HCT116 (cell line): ENCODE measurements around the gene PAPPA2. TPM values are rescaled to one million over a fixed set of nuclear protein-coding genes. Genes with fewer than 3 reads are reported as not detected.

Experiments
- ATAC-seq: fragments of 200-7000 bp; cut with Tn5 transposase; 2 replicates; pipeline ENCODE4 v1.9.1; 2020; ENCODE audit warnings: mild to moderate bottlenecking, moderate library complexity
- BruUV-seq: library from RNA; stranded (reverse); fragments of 400-500 nt; replicated peaks from 2 replicates; lab custom pipeline; 2021; lab: Mats Ljungman, UMichigan
- CTCF ChIA-PET: fragments of 300-600 bp; sonication (Branson Sonifier 250); formaldehyde crosslinking; loops from one replicate; lab custom pipeline; 2021; ENCODE audit warnings: antibody characterized with exemption; lab: Charles Lee
- POLR2A ChIA-PET: fragments of 300-600, 350-600 bp; sonication (Branson Sonifier 250); formaldehyde crosslinking; loops from one replicate; lab custom pipeline; 2021; ENCODE audit warnings: antibody characterized with exemption; lab: Charles Lee
- RAD21 ChIA-PET, 2 experiments: fragments of 300-600 bp; sonication (Branson Sonifier 250); formaldehyde crosslinking; loops; one replicate each; lab custom pipeline; 2023; ENCODE audit warnings: low total read pairs in 2 of 2; ENCODE audit not compliant: uncharacterized antibody in 2 of 2, unreplicated experiment in 2 of 2, low non-redundant PET in 1 of 2; lab: Charles Lee
- DNase-seq: peaks from one replicate; pipeline ENCODE4 v3.0.0-alpha.2; 2010; ENCODE audit warnings: low read depth, low spot score
- H2AFZ ChIP-seq: fragments of 200-600 bp; shearing (Covaris generic), sonication (generic); 2 replicates; pipeline ENCODE4 v1.6.1; 2017; ENCODE audit warnings: low read depth, mixed run types, mixed read lengths, antibody characterized with exemption, low read length; ENCODE audit not compliant: poor library complexity, severe bottlenecking
- H3K27ac ChIP-seq: 2 replicates; pipeline ENCODE4 v1.5.1; 2012; ENCODE audit warnings: low read depth, low read length
- H3K27me3 ChIP-seq: fragments of 200-600 bp; sonication (generic); 2 replicates; pipeline ENCODE4 v1.6.1; 2016; ENCODE audit warnings: mixed run types, low read length, mixed read lengths; ENCODE audit not compliant: insufficient read depth
- H3K36me3 ChIP-seq, 2 experiments: fragments of 200-500 bp in 1 of 2; fragments of 200-600 bp in 1 of 2; sonication (Bioruptor generic) in 1 of 2; sonication (generic) in 1 of 2; 2 replicates each; pipeline versions ENCODE4 v1.5.1 to v1.6.1; 2014 to 2016; ENCODE audit warnings: low read length in 2 of 2, inconsistent platforms in 1 of 2, mixed read lengths in 1 of 2, mixed run types in 1 of 2; ENCODE audit not compliant: insufficient read depth in 2 of 2, control insufficient read depth in 1 of 2
- H3K4me1 ChIP-seq, 2 experiments: fragments of 200-600 bp in 1 of 2; sonication (generic) in 1 of 2; 2 replicates each; pipeline versions ENCODE4 v1.5.1 to v1.6.1; 2012 to 2017; ENCODE audit warnings: low read length in 2 of 2, inconsistent platforms in 1 of 2, mild to moderate bottlenecking in 1 of 2, mixed read lengths in 1 of 2, mixed run types in 1 of 2, moderate library complexity in 1 of 2; ENCODE audit not compliant: insufficient read depth in 2 of 2, control insufficient read depth in 1 of 2
- H3K4me2 ChIP-seq: fragments of 200-600 bp; sonication (generic); 2 replicates; pipeline ENCODE4 v1.6.1; 2017; ENCODE audit warnings: mixed run types, low read length, mixed read lengths
- H3K4me3 ChIP-seq, 2 experiments: fragments of 200-600 bp in 1 of 2; sonication (generic) in 1 of 2; replicated peaks in 1 of 2; 2 replicates each; pipeline ENCODE4 v1.5.1; 2011 to 2016; ENCODE audit warnings: low read length in 2 of 2, control low read depth in 1 of 2, low read depth in 1 of 2, mild to moderate bottlenecking in 1 of 2, mixed read lengths in 1 of 2, mixed run types in 1 of 2
- H3K79me2 ChIP-seq: fragments of 200-600 bp; sonication (generic); 2 replicates; pipeline ENCODE4 v1.6.1; 2017; ENCODE audit warnings: mild to moderate bottlenecking, mixed run types, low read length, moderate library complexity, mixed read lengths; ENCODE audit not compliant: insufficient read depth
- H3K9ac ChIP-seq: fragments of 200-600 bp; sonication (generic); 2 replicates; pipeline ENCODE4 v1.6.1; 2016; ENCODE audit warnings: low read length, mixed read lengths
- H3K9me2 ChIP-seq: fragments of 200-600 bp; sonication (generic), shearing (Covaris generic); 2 replicates; pipeline ENCODE4 v1.6.1; 2017; ENCODE audit warnings: mixed run types, mild to moderate bottlenecking, moderate library complexity; ENCODE audit not compliant: insufficient read depth
- H3K9me3 ChIP-seq, 2 experiments: fragments of 200-500 bp in 1 of 2; fragments of 200-600 bp in 1 of 2; sonication (Bioruptor generic) in 1 of 2; sonication (generic) in 1 of 2; 2 replicates each; pipeline ENCODE4 v1.6.1; 2014 to 2017; ENCODE audit warnings: low read length in 2 of 2, mixed read lengths in 2 of 2, inconsistent platforms in 1 of 2, low read depth in 1 of 2, mild to moderate bottlenecking in 1 of 2, mixed run types in 1 of 2, moderate library complexity in 1 of 2; ENCODE audit not compliant: control insufficient read depth in 1 of 2, insufficient read depth in 1 of 2
- H4K20me1 ChIP-seq: fragments of 200-600 bp; sonication (generic), shearing (Covaris generic); 2 replicates; pipeline ENCODE4 v1.6.1; 2017; ENCODE audit warnings: mixed run types, mild to moderate bottlenecking, moderate library complexity; ENCODE audit not compliant: insufficient read depth
- ATF3 ChIP-seq: IDR thresholded peaks from 2 replicates; pipeline ENCODE4 v1.6.1; 2012
- CBX3 ChIP-seq: IDR thresholded peaks from 2 replicates; pipeline ENCODE4 v1.6.1; 2012; ENCODE audit warnings: low read depth
- CEBPB ChIP-seq: IDR thresholded peaks from 2 replicates; pipeline ENCODE4 v1.6.1; 2012; ENCODE audit warnings: low read depth
- ELF1 ChIP-seq: IDR thresholded peaks from 2 replicates; pipeline ENCODE4 v1.6.1; 2012; ENCODE audit warnings: low read depth, borderline replicate concordance
- EZH2 ChIP-seq: fragments of 200-600 bp; sonication (generic); IDR thresholded peaks from 2 replicates; pipeline ENCODE4 v1.6.1; 2017; ENCODE audit warnings: antibody characterized with exemption, mixed run types
- EZH2phosphoT487 ChIP-seq: fragments of 200-600 bp; IDR thresholded peaks from 2 replicates; pipeline ENCODE4 v1.6.1; 2018; ENCODE audit warnings: antibody characterized with exemption, borderline replicate concordance
- FOSL1 ChIP-seq: IDR thresholded peaks from 2 replicates; pipeline ENCODE4 v1.6.1; 2012; ENCODE audit warnings: low read depth
- POLR2A ChIP-seq: IDR thresholded peaks from 2 replicates; pipeline ENCODE4 v1.7.0; 2011; ENCODE audit warnings: borderline replicate concordance; ENCODE audit not compliant: insufficient read depth, insufficient read length; ENCODE audit errors: extremely low read depth
- POLR2AphosphoS5 ChIP-seq: IDR thresholded peaks from 2 replicates; pipeline ENCODE4 v1.6.1; 2011; ENCODE audit warnings: mild to moderate bottlenecking, low read depth, low read length, moderate library complexity
- SIN3A ChIP-seq: IDR thresholded peaks from 2 replicates; pipeline ENCODE4 v1.6.1; 2012; ENCODE audit warnings: low read depth
- SRF ChIP-seq: IDR thresholded peaks from 2 replicates; pipeline ENCODE4 v1.6.1; 2012; ENCODE audit warnings: low read depth
- ZNF274 ChIP-seq: fragments of 200-500 bp; sonication (Bioruptor generic); IDR thresholded peaks from 2 replicates; pipeline ENCODE4 v1.6.1; 2014; ENCODE audit warnings: mild to moderate bottlenecking, low read depth, low read length, inconsistent platforms
- intact Hi-C: fragments of 100-400 bp; cut with micrococcal nuclease; formaldehyde crosslinking; loops from 2 replicates; pipeline ENCODE4 v1.10.0; 2022
- total RNA-seq: library from RNA; stranded (reverse); gene quantifications from one replicate; pipeline ENCODE4 v1.2.1, GENCODE V29; 2021; ENCODE audit not compliant: unreplicated experiment
- TF ChIP-seq, protein P1 (sequence below): IDR thresholded peaks from 2 replicates; pipeline ENCODE4 v1.6.1; 2012
- TF ChIP-seq, protein P2 (sequence below): IDR thresholded peaks from 2 replicates; pipeline ENCODE4 v1.6.1; 2012; ENCODE audit warnings: low read depth

The PAPPA2 gene
- total RNA-seq, 1 experiment from 2014 or later: not detected

GRCh38 chr1:176602388-176603004 lies 139.5 kb downstream of the PAPPA2 start (continued):
- no peak for TF ChIP-seq EZH2phosphoT487
- no peak for TF ChIP-seq EZH2
- no peak for TF ChIP-seq ZNF274
- TF ChIP-seq CBX3: no peak
- TF ChIP-seq ELF1: no peak
- TF ChIP-seq, all 23 proteins: peak for 0

GRCh38 chr1:176603696-176604095 lies 140.7 kb downstream of the PAPPA2 start:
- Histone ChIP-seq H3K4me1 (no peaks in the 10 kb centered on the region), H3K36me3 (no peaks in the 10 kb centered on the region), H3K4me2 (no peak overlapping the region), H3K9me3 (no peaks in the 10 kb centered on the region), H4K20me1 (no peaks in the 10 kb centered on the region), H3K27me3 (peaks cover 19% of the 10 kb centered on the region; the same call in 1 of the 2 replicates), H3K27ac (no peak overlapping the region), H3K79me2 (no peaks in the 10 kb centered on the region), H3K4me3 (no peak overlapping the region), H3K9me2 (no peaks in the 10 kb centered on the region), H2AFZ (no peak overlapping the region), H3K9ac (no peak overlapping the region)
- intact Hi-C loops: no loop called here
- no TSS peak for BruUV-seq
- DNase-seq: no peak
- ChIA-PET POLR2A (no interaction called here), CTCF (no interaction called here), RAD21 (no interaction called here)
- no peak for TF ChIP-seq POLR2A
- no peak for TF ChIP-seq SRF
- TF ChIP-seq CEBPB: no peak
- TF ChIP-seq POLR2AphosphoS5: no peak
- no peak for TF ChIP-seq FOSL1
- TF ChIP-seq, protein P1, sequence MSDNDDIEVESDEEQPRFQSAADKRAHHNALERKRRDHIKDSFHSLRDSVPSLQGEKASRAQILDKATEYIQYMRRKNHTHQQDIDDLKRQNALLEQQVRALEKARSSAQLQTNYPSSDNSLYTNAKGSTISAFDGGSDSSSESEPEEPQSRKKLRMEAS: no peak
- no peak for TF ChIP-seq CBX3
- no peak for TF ChIP-seq EZH2
- no peak for TF ChIP-seq ZNF274
- no peak for TF ChIP-seq ELF1
- TF ChIP-seq ATF3: no peak
- TF ChIP-seq, protein P2, sequence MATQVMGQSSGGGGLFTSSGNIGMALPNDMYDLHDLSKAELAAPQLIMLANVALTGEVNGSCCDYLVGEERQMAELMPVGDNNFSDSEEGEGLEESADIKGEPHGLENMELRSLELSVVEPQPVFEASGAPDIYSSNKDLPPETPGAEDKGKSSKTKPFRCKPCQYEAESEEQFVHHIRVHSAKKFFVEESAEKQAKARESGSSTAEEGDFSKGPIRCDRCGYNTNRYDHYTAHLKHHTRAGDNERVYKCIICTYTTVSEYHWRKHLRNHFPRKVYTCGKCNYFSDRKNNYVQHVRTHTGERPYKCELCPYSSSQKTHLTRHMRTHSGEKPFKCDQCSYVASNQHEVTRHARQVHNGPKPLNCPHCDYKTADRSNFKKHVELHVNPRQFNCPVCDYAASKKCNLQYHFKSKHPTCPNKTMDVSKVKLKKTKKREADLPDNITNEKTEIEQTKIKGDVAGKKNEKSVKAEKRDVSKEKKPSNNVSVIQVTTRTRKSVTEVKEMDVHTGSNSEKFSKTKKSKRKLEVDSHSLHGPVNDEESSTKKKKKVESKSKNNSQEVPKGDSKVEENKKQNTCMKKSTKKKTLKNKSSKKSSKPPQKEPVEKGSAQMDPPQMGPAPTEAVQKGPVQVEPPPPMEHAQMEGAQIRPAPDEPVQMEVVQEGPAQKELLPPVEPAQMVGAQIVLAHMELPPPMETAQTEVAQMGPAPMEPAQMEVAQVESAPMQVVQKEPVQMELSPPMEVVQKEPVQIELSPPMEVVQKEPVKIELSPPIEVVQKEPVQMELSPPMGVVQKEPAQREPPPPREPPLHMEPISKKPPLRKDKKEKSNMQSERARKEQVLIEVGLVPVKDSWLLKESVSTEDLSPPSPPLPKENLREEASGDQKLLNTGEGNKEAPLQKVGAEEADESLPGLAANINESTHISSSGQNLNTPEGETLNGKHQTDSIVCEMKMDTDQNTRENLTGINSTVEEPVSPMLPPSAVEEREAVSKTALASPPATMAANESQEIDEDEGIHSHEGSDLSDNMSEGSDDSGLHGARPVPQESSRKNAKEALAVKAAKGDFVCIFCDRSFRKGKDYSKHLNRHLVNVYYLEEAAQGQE: no peak
- no peak for TF ChIP-seq SIN3A
- ATAC-seq: no peak
